Pancreas (tissue), 10 donors: ENCODE results near the gene ESR1. TPM values are rescaled to one million over a fixed set of nuclear protein-coding genes. Genes with fewer than 3 reads are reported as not detected.
A peak's percentile ranks its signal among the peaks of the same experiment; 100 is the strongest.

Experiments used
- ATAC-seq, 4 donors: fragments of 200-7000 bp; cut with Tn5 transposase; one replicate each; pipeline versions ENCODE4 v1.8.0 to v1.9.1; 2020; ENCODE audit warnings: mild to moderate bottlenecking in 4 of 4, moderate library complexity in 4 of 4
- DNase-seq, 6 donors: peaks; one replicate each; pipeline ENCODE4 v3.0.0-alpha.2; 2020
- FAIRE-seq: peaks from 2 replicates; lab custom pipeline; 2012; peaks lifted over from hg19 to GRCh38; lab: Jason Lieb, UNC
- H3K27ac ChIP-seq, 4 donors: fragments of 200-600 bp; sonication (generic); 1 replicate in 3 of 4; 2 replicates in 1 of 4; pipeline versions ENCODE4 v1.5.0 to v1.8.0; 2020
- H3K27me3 ChIP-seq, 4 donors: fragments of 200-600 bp; one replicate each; pipeline ENCODE4 v1.8.0; 2021
- H3K36me3 ChIP-seq, 3 donors: fragments of 200-600 bp; sonication (generic) in 1 of 3; one replicate each; pipeline versions ENCODE4 v1.5.0 to v1.8.0; 2020 to 2021
- H3K4me1 ChIP-seq, 3 donors: fragments of 200-600 bp; one replicate each; pipeline ENCODE4 v1.8.0; 2021
- H3K4me3 ChIP-seq, 4 donors: fragments of 200-600 bp; sonication (generic) in 2 of 4; one replicate each; pipeline versions ENCODE4 v1.5.0 to v1.8.0; 2020 to 2021
- H3K9me3 ChIP-seq, 4 donors: fragments of 200-600 bp; one replicate each; pipeline ENCODE4 v1.8.0; 2021
- WGBS, 2 donors: extraction: QIAGEN DNeasy Blood & Tissue Kit; methylation state at CpG; one replicate each; pipeline ENCODE4 v1.1.7; 2013; 5-methylcytosine and 5-hydroxymethylcytosine counted together
- intact Hi-C, 3 donors: fragments of 100-400 bp; cut with DNase I; formaldehyde crosslinking; loops; one replicate each; pipeline versions ENCODE4 v1.11.1 to v1.14.2; 2022
- polyA plus RNA-seq, 2 donors: library from polyadenylated mRNA; stranded (reverse); fragments of 200-250 nt; gene quantifications; one replicate each; pipeline ENCODE4 v1.2.3, GENCODE V29; 2013
- total RNA-seq, 6 donors: library from RNA; stranded (reverse); fragmentation: NEBNext Ultra II Directional in 4 of 6; extraction: Animal tissue kit (Norgen Biotek cat#: 25700) in 4 of 6; gene quantifications; one replicate each; pipeline versions ENCODE4 v1.2.1 to v1.2.4, GENCODE V29; 2021 to 2023
- TF ChIP-seq, protein P1 (sequence below), 4 donors: fragments of 200-600 bp; sonication (generic) in 3 of 4; IDR thresholded peaks; one replicate each; pipeline versions ENCODE4 v1.5.0 to v1.8.0; 2021; ENCODE audit warnings: antibody characterized with exemption in 4 of 4
- donor health status: healthy with polysubstance abuse.
- donor health status: DM: no; HTN: no; CAD: no; lungs with moderate emphysema.
- donor health status: DM: no; HTN: no; CAD: no.
- donor health status: control.
- donor health status: control.
- donor health status: Bipolar disorder and iron deficiency.
- donor health status: DM: yes; HTN: yes; CAD: no.
- donor health status: DM: no; HTN: no; CAD: no.
- donor health status: DM: no; HTN: no; CAD: no.
- donor health status: DM: yes; HTN: yes; CAD: no.

Gene ESR1
- total and polyA plus RNA-seq, 8 donors, result 0.19 to 1.0 (median 0.41) TPM

DNA sequence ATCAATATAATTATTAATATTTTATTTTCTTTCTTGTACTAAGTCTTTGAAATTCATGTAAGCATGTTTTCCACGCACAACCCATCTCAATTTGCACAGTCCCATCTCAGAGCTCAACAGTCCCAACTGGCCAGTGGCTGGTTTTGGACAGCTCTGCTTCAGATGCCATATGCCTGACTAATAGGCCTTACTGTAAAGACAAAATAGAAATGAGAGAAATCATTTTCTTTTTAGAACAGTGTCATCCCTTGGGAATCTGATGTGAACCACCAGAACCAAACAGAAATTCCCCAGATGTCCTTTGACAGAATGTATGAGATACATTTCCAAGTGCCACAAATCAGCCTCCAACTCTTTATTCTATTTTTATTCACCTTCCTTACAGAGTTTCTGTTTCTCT is 338.9 kb downstream of the ESR1 start:
- no peak for FAIRE-seq
- Histone ChIP-seq H3K9me3 (no peaks in the 10 kb centered on the region), H3K27me3 (no peaks in the 10 kb centered on the region), H3K36me3 (peaks cover 4 to 51% (median 22%) of the 10 kb centered on the region in 3 donors), H3K4me3 (no peak overlapping the region), H3K27ac (no peak overlapping the region), H3K4me1 (no peaks in the 10 kb centered on the region)
- intact Hi-C loops, result no loop called here
- peak in 1 of 4 donors; percentile 29 for ATAC-seq
- TF ChIP-seq, protein P1, sequence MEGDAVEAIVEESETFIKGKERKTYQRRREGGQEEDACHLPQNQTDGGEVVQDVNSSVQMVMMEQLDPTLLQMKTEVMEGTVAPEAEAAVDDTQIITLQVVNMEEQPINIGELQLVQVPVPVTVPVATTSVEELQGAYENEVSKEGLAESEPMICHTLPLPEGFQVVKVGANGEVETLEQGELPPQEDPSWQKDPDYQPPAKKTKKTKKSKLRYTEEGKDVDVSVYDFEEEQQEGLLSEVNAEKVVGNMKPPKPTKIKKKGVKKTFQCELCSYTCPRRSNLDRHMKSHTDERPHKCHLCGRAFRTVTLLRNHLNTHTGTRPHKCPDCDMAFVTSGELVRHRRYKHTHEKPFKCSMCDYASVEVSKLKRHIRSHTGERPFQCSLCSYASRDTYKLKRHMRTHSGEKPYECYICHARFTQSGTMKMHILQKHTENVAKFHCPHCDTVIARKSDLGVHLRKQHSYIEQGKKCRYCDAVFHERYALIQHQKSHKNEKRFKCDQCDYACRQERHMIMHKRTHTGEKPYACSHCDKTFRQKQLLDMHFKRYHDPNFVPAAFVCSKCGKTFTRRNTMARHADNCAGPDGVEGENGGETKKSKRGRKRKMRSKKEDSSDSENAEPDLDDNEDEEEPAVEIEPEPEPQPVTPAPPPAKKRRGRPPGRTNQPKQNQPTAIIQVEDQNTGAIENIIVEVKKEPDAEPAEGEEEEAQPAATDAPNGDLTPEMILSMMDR (IDR thresholded peaks at IDR 0.05), result no peak
- no peak for DNase-seq
- WGBS, 2 donors, result 97 to 100% methylated on average over 1 of the region's 1 CpG

DNA sequence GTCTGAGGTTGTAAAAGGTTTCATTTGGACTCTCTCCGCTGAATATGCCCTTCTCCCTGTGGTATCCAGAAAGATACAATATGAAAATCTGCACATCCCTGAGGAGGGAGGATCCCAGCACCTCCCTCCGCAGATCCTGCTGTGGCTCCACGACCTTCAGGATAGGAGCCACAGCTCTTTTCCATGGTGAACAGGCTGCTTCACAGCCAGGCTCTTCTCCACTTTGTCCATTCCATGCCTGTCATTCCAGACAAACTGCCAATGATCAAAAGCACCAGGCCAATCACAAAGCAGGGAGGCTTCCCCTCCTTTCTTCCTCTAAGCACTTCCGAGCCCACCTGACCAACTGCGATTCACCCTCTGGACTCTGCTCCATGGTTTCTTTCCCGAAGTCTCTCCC is 339.8 kb downstream of the ESR1 start:
- TF ChIP-seq, protein P1 (IDR thresholded peaks at IDR 0.05), result no peak
- Histone ChIP-seq H3K4me3 (no peak overlapping the region), H3K27ac (no peak overlapping the region), H3K4me1 (no peaks in the 10 kb centered on the region), H3K27me3 (no peaks in the 10 kb centered on the region), H3K36me3 (peaks cover 4 to 56% (median 27%) of the 10 kb centered on the region in 3 donors), H3K9me3 (no peaks in the 10 kb centered on the region)
- 94% methylated on average over 6 of the region's 6 CpGs for whole genome bisulfite sequencing, 2 donors
- intact Hi-C loops, result no loop called here
- DNase-seq (no peak), ATAC-seq (no peak), FAIRE-seq (no peak)

DNA sequence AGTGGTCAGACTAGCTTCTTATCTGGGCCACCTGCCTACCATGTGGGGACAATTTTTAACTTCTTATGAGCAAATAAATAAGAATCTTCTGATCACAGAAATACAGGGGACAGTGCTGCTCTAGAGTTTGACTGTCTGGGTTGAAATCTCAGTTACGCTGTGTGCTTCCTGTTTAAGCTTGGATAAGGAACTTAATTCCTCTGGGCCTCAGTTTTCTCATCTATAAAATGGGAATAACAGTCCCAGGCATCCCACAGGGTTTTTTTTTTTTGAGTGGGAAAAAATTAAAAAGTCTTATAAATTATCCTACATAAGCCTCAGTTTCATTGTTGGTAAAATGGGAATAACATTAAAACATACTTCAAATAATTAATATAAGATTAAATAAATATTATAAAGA is 340.9 kb downstream of the ESR1 start:
- Histone ChIP-seq H3K4me3 (no peak overlapping the region), H3K4me1 (no peaks in the 10 kb centered on the region), H3K9me3 (no peaks in the 10 kb centered on the region), H3K27ac (no peak overlapping the region), H3K36me3 (peaks cover 4 to 58% (median 28%) of the 10 kb centered on the region in 3 donors), H3K27me3 (no peaks in the 10 kb centered on the region)
- FAIRE-seq (no peak), ATAC-seq (no peak), DNase-seq (no peak)
- TF ChIP-seq, protein P1 (IDR thresholded peaks at IDR 0.05), result no peak
- 97 to 100% methylated on average over 1 of the region's 1 CpG for WGBS, 2 donors
- intact Hi-C loops, result no loop called here

DNA sequence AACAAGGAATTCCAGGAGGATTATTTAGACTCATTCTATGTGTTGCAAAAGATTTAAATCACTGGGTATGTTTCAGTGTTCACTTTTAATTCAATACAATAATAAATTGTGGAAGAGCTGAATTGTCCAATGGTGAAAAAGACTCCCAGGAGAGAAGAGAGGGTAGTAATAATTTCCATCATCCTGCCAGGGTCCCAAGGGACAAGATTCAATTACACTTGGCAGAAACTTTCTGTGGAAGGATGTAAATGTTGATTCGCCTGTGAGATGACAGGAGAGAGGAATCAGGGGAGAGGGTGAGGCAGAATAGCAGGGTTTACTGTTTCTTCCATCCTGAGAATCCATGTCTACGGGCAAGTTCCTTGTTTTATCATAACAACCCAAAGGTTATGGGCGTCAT is 342.7 kb downstream of the ESR1 start:
- TF ChIP-seq, protein P1 (IDR thresholded peaks at IDR 0.05), result no peak
- H3K36me3 ChIP-seq, result peaks cover 4 to 75% (median 34%) of the 10 kb centered on the region in 3 donors
- DNase-seq (no peak), ATAC-seq (no peak), FAIRE-seq (no peak)
- WGBS, 2 donors, result 85 to 87% methylated on average over 3 of the region's 3 CpGs
- H3K27ac ChIP-seq, result no peak overlapping the region
- no peaks in the 10 kb centered on the region for H3K27me3 ChIP-seq
- intact Hi-C loops, result no loop called here
- H3K4me1 ChIP-seq, result no peaks in the 10 kb centered on the region
- H3K9me3 ChIP-seq, result no peaks in the 10 kb centered on the region
- no peak overlapping the region for H3K4me3 ChIP-seq

DNA sequence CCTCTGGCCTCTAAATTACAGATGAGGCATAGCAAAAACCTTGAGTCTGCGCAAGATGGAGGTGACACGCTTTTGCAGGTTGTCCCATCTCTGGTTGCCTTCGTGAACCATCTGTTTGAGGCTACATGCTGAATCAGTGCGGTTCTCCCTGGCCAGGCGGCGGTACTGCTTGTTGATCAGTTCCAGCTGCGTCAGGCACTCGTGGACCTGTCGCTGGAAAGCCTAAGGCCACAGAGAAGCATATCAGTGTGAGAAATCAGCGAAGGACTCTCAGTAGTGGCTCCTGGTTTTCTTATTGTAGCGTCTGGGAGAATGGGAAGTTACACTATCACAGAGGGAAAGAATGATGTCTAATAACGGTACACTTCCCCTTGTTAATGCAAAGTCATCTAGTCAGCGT is 344.4 kb downstream of the ESR1 start:
- TF ChIP-seq, protein P1 (IDR thresholded peaks at IDR 0.05), result no peak
- DNase-seq (no peak), FAIRE-seq (no peak), ATAC-seq (no peak)
- Histone ChIP-seq H3K27ac (no peak overlapping the region), H3K9me3 (no peaks in the 10 kb centered on the region), H3K27me3 (no peaks in the 10 kb centered on the region), H3K4me1 (no peaks in the 10 kb centered on the region), H3K4me3 (no peak overlapping the region), H3K36me3 (peaks cover 4 to 77% (median 27%) of the 10 kb centered on the region in 3 donors)
- WGBS, 2 donors, result 89 to 91% methylated on average over 13 of the region's 13 CpGs
- intact Hi-C loops, result no loop called here
